Ascending aorta (tissue), 2 donors: ENCODE data around the gene CREG1. TPM values are rescaled to one million over a fixed set of nuclear protein-coding genes. Genes with fewer than 3 reads are reported as not detected.

ENCODE experiments used
- DNase-seq, 2 donors: peaks; one replicate each; pipeline ENCODE4 v3.0.0-alpha.2; 2019; ENCODE audit warnings: low spot score in 2 of 2
- H3K27ac ChIP-seq, 2 donors: fragments of 200-600 bp; sonication (generic); one replicate each; pipeline ENCODE4 v1.5.1; 2016 to 2017; ENCODE audit warnings: mild to moderate bottlenecking in 1 of 2
- H3K27me3 ChIP-seq: fragments of 200-600 bp; sonication (generic); one replicate; pipeline ENCODE4 v1.5.1; 2017
- H3K36me3 ChIP-seq, 2 donors: fragments of 200-600 bp; sonication (generic); one replicate each; pipeline ENCODE4 v1.5.1; 2016
- H3K4me1 ChIP-seq, 2 donors: fragments of 200-600 bp; sonication (generic); one replicate each; pipeline ENCODE4 v1.5.1; 2016 to 2017; ENCODE audit warnings: mild to moderate bottlenecking in 1 of 2
- H3K4me3 ChIP-seq, 2 donors: fragments of 200-600 bp; sonication (generic); one replicate each; pipeline ENCODE4 v1.5.1; 2016 to 2017; ENCODE audit warnings: mild to moderate bottlenecking in 1 of 2
- H3K9me3 ChIP-seq, 2 donors: fragments of 200-600 bp; sonication (generic); one replicate each; pipeline ENCODE4 v1.5.1; 2016
- CTCF ChIP-seq, 3 experiments: fragments of 200-600 bp in 2 of 3; fragments of 450-650 bp in 1 of 3; sonication (generic) in 2 of 3; IDR thresholded peaks; one replicate each; pipeline ENCODE4 v1.5.1; 2016 to 2019; ENCODE audit warnings: antibody characterized with exemption in 3 of 3, mild to moderate bottlenecking in 1 of 3, moderate library complexity in 1 of 3
- intact Hi-C: fragments of 100-400 bp; cut with DNase I; formaldehyde crosslinking; loops from one replicate; pipeline ENCODE4 v1.15.1; 2023
- total RNA-seq: library from RNA; depleted of rRNA; stranded (reverse); fragments of >200 nt; gene quantifications from one replicate; pipeline ENCODE4 v1.1.0, GENCODE V29; 2016

CREG1 gene
- total RNA-seq, 1 donor from 2014 or later: 170 TPM

GRCh38 chr1:167499664-167500101 lies 53.9 kb downstream of the CREG1 start:
- intact Hi-C loops: no loop called here
- Histone ChIP-seq H3K27ac (no peak overlapping the region), H3K4me3 (no peak overlapping the region), H3K27me3 (no peaks in the 10 kb centered on the region), H3K9me3 (no peaks in the 10 kb centered on the region), H3K4me1 (no peaks in the 10 kb centered on the region), H3K36me3 (no peaks in the 10 kb centered on the region)
- peak in 1 of 2 donors; percentile 22 for DNase-seq
- no peak for TF ChIP-seq CTCF (IDR thresholded peaks at IDR 0.05)

- Histone ChIP-seq H3K4me1 (no peaks in the 10 kb centered on the region), H3K27me3 (no peaks in the 10 kb centered on the region), H3K9me3 (no peaks in the 10 kb centered on the region), H3K36me3 (no peaks in the 10 kb centered on the region), H3K4me3 (no peak overlapping the region), H3K27ac (no peak overlapping the region)
- no peak for TF ChIP-seq CTCF (IDR thresholded peaks at IDR 0.05)
- peak in 1 of 2 donors; percentile 21 for DNase-seq
- intact Hi-C loops: no loop called here
These were observed 54.5 kb downstream of the CREG1 start for GRCh38 chr1:167499106-167499505.

GRCh38 chr1:167496797-167497619 lies 56.6 kb downstream of the CREG1 start:
- intact Hi-C loops: no loop called here
- Histone ChIP-seq H3K36me3 (no peaks in the 10 kb centered on the region), H3K27me3 (no peaks in the 10 kb centered on the region), H3K9me3 (no peaks in the 10 kb centered on the region), H3K27ac (no peak overlapping the region), H3K4me3 (no peak overlapping the region), H3K4me1 (no peaks in the 10 kb centered on the region)
- TF ChIP-seq CTCF (IDR thresholded peaks at IDR 0.05): no peak
- peak in 1 of 2 donors; percentile 2 for DNase-seq

- Histone ChIP-seq H3K27me3 (no peaks in the 10 kb centered on the region), H3K36me3 (no peaks in the 10 kb centered on the region), H3K27ac (no peak overlapping the region), H3K4me1 (no peaks in the 10 kb centered on the region), H3K9me3 (no peaks in the 10 kb centered on the region), H3K4me3 (no peak overlapping the region)
- DNase-seq: peak in 1 of 2 donors; percentile 16
- intact Hi-C loops: no loop called here
- no peak for TF ChIP-seq CTCF (IDR thresholded peaks at IDR 0.05)
These were observed 60.2 kb downstream of the CREG1 start for GRCh38 chr1:167493372-167493771.

GRCh38 chr1:167492481-167492910 lies 61.1 kb downstream of the CREG1 start:
- no peaks in the 10 kb centered on the region for H3K4me1 ChIP-seq
- H3K27me3 ChIP-seq: no peaks in the 10 kb centered on the region
- TF ChIP-seq CTCF (IDR thresholded peaks at IDR 0.05): no peak
- H3K9me3 ChIP-seq: no peaks in the 10 kb centered on the region
- H3K36me3 ChIP-seq: no peaks in the 10 kb centered on the region
- H3K4me3 ChIP-seq: no peak overlapping the region
- intact Hi-C loops: no loop called here
- no peak overlapping the region for H3K27ac ChIP-seq
- DNase-seq: peak in 1 of 2 donors; percentile 38
